GM12874 (cell line): Measurements from ENCODE around the gene PRKAR1A.

Experiments used
- TF ChIP-seq, protein P1 (sequence below): IDR thresholded peaks from 2 replicates; pipeline ENCODE4 v1.5.1; 2011; ENCODE audit warnings: low read depth, mild to moderate bottlenecking, control low read depth, low read length, moderate library complexity; ENCODE audit not compliant: insufficient read depth

The PRKAR1A gene

DNA sequence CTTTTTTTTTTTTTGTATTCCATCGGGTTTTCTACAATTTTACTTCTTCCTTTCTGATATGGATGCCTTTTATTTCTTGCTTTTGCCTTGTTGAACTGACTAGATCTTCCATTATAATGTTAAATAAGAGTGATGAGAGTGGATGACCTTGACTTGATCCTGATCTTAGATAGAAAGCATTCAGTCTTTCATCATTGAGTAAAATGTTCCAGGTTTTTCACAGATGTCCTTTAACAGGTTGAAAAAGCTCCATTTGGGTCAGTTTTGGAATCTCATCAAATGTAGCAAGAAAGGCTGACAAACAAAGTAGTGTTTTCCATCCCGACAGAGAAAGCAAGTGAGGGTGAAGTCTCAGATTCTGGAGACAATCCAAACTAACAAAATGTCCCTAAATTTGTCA, 27.8 kb upstream of the PRKAR1A start:
- TF ChIP-seq, protein P1, sequence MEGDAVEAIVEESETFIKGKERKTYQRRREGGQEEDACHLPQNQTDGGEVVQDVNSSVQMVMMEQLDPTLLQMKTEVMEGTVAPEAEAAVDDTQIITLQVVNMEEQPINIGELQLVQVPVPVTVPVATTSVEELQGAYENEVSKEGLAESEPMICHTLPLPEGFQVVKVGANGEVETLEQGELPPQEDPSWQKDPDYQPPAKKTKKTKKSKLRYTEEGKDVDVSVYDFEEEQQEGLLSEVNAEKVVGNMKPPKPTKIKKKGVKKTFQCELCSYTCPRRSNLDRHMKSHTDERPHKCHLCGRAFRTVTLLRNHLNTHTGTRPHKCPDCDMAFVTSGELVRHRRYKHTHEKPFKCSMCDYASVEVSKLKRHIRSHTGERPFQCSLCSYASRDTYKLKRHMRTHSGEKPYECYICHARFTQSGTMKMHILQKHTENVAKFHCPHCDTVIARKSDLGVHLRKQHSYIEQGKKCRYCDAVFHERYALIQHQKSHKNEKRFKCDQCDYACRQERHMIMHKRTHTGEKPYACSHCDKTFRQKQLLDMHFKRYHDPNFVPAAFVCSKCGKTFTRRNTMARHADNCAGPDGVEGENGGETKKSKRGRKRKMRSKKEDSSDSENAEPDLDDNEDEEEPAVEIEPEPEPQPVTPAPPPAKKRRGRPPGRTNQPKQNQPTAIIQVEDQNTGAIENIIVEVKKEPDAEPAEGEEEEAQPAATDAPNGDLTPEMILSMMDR = no peak

GRCh38 chr17:68489919-68490318, 22.3 kb upstream of the PRKAR1A start:
- TF ChIP-seq, protein P1 = no peak

GRCh38 chr17:68491381-68492231, 20.6 kb upstream of the PRKAR1A start:
- TF ChIP-seq, protein P1 = no peak

DNA sequence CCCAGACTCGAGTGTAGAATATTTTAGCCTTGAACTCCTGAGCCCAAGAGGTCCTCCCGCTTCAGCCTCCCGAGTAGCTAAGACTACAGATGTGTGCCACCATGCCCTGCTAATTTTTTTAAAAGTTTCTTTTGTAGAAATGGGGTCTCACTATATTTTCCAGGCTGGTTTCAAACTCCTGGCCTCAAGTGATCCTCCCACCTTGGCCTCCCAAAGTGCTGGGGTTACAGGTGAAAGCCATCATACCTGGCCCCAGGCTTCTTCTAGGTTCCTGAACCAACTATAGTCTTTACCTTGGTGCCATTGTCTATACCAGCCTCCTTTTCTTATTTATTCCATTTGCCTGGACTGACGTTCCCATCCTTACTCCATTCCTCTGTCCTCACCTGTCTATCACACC, 17.1 kb upstream of the PRKAR1A start:
- TF ChIP-seq, protein P1 = no peak

DNA sequence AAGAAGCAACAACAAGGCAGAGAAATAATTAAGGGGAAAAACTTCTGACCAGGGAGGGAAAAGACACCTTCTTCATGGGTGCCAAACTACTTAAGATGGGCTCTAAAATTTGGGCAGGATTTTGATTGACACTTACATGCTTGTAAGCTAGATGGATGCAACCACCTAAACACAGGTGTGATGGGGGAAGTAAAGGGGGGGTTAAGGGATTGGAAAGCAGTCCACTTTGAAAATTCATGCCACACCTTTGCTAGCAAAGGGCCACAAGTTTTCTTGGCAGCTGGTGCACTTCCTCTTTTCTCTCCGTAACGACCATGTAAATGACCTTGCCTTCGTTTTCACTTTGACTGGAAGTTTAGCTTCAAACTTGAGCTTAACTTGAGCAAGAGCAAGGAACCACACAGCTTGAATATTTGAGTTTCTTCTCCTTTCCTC, 14.3 kb upstream of the PRKAR1A start:
- TF ChIP-seq, protein P1 = no peak

DNA sequence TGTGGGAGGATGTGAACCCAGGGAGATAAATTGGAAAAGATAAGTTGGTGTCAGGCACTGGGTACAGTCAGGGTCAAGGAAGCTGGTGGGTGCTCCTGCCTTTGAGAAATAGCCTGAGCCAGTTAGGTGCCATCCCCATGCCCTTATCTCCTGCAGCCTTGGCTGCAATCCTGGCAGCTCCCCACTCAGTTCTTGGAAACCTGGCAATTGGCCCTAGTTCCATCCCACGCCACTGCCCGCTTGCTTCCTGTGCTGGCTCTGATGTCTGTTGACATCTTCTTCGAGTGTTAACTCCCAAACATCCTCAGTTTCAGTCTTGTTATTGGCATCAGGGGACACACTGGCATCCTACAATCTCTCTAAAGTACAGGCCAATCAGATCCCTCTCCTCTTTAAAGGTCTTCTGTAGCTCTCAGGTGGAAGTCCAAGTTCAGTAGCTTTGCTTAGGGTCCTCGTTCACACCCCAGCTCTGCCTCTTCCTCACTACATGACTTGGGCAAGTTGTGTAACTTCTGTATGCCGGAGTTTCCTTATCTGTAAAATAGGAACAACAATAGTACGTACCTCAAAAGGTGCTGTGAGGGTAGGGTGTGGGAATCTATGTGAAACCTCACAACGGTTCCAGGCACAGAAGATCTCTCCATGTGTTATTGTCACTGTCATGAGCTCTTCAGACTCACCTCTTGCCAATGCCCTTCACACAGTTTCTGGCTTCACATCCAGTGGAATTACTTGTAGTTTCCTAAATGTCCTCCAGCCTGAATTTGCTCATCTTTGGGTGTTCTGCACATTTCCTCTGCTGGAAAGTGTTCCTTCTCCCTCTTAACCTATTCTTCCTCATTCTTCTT, 13.5 kb upstream of the PRKAR1A start:
- TF ChIP-seq, protein P1 = no peak

DNA sequence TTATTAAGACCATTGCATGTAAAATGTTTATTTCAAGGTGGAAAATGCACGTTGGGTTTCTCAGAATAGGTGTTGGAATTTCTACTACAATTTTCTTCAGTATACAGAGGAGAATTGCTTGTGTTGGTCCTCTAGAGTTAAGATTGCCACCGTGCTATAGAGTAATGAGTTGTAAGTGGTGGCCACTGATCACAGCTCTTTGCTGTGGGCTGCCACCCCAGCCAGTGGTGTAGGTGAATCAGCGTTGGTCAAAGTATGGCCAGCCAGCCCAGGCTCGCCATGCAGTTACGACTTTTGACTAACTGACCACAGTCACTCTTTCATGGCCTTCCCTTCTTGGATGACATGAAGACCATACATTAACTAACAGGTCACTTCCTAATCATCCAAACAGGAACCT, 12.6 kb upstream of the PRKAR1A start:
- TF ChIP-seq, protein P1 = no peak
